Naive B cell (primary cell): ENCODE measurements around the gene LGALS9C. TPM values are rescaled to one million over a fixed set of nuclear protein-coding genes. Genes with fewer than 3 reads are reported as not detected.
"Not testable (repeated sequence)": the region's sequence is repeated elsewhere in the genome, so short reads cannot be mapped to it uniquely, and the experiment has no call there.

Experiments
- ATAC-seq, 2 donors: fragments of 150-1000 bp; cut with Tn5 transposase; 2 replicates each; pipeline ENCODE4 v1.10.0; 2021; ENCODE audit warnings: low read depth in 2 of 2, mild to moderate bottlenecking in 2 of 2, moderate library complexity in 2 of 2
- DNase-seq: peaks from one replicate; pipeline ENCODE4 v3.0.0; 2022
- H3K27ac Mint-ChIP-seq, 6 donors: one replicate each; pipeline ENCODE4 v1.8.0; 2020 to 2022; ENCODE audit warnings: mild to moderate bottlenecking in 6 of 6, mixed read lengths in 6 of 6, moderate library complexity in 5 of 6, inconsistent platforms in 2 of 6
- H3K27me3 Mint-ChIP-seq, 3 donors: one replicate each; pipeline ENCODE4 v1.8.0; 2021 to 2022; ENCODE audit warnings: mixed read lengths in 3 of 3, mild to moderate bottlenecking in 1 of 3
- H3K36me3 Mint-ChIP-seq, 2 donors: one replicate each; pipeline ENCODE4 v1.8.0; 2020 to 2022; ENCODE audit warnings: mixed read lengths in 2 of 2, inconsistent platforms in 1 of 2, mild to moderate bottlenecking in 1 of 2
- H3K4me1 Mint-ChIP-seq, 3 donors: one replicate each; pipeline ENCODE4 v1.8.0; 2020 to 2022; ENCODE audit warnings: mixed read lengths in 3 of 3, inconsistent platforms in 1 of 3, mild to moderate bottlenecking in 1 of 3, moderate library complexity in 1 of 3
- H3K4me3 Mint-ChIP-seq, 8 donors: one replicate each; pipeline ENCODE4 v1.8.0; 2020 to 2022; ENCODE audit warnings: mild to moderate bottlenecking in 8 of 8, mixed read lengths in 8 of 8, moderate library complexity in 8 of 8, inconsistent platforms in 2 of 8
- H3K9me3 Mint-ChIP-seq, 7 donors: one replicate each; pipeline ENCODE4 v1.8.0; 2020 to 2022; ENCODE audit warnings: mixed read lengths in 7 of 7, mild to moderate bottlenecking in 5 of 7, inconsistent platforms in 2 of 7, moderate library complexity in 1 of 7
- polyA plus RNA-seq, 6 donors: library from polyadenylated mRNA; unstranded; fragments of 300-500 nt; fragmentation: Illumina TruSeq; gene quantifications; one replicate each; pipeline ENCODE4 v1.2.3, GENCODE V29; 2021; ENCODE audit warnings: low read depth in 6 of 6

Gene LGALS9C
- polyA plus RNA-seq, 6 donors from 2014 or later: not detected

DNA sequence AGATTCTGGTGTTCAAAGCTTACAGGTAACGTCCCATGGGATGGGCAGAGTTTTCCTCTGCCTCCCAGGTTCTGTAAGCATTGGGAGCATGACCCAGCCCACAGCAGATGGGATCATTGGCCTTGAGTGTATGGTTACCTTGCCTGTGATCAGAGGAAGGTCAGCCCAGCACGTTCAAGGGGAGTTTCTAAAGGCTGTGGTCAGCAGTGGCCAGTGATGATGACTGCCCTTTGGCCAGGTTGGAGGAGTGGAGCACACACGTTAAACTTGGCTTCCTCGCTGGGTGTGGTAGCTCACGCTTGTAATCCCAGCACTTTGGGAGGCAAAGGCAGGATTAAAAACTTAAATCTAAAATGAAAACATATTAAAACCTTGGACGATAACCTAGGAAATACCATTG is 51.8 kb downstream of the LGALS9C start:
- not testable (repeated sequence) for H3K36me3 Mint-ChIP-seq, ATAC-seq, H3K4me1 Mint-ChIP-seq, DNase-seq, H3K4me3 Mint-ChIP-seq, H3K27me3 Mint-ChIP-seq, H3K9me3 Mint-ChIP-seq, H3K27ac Mint-ChIP-seq

DNA sequence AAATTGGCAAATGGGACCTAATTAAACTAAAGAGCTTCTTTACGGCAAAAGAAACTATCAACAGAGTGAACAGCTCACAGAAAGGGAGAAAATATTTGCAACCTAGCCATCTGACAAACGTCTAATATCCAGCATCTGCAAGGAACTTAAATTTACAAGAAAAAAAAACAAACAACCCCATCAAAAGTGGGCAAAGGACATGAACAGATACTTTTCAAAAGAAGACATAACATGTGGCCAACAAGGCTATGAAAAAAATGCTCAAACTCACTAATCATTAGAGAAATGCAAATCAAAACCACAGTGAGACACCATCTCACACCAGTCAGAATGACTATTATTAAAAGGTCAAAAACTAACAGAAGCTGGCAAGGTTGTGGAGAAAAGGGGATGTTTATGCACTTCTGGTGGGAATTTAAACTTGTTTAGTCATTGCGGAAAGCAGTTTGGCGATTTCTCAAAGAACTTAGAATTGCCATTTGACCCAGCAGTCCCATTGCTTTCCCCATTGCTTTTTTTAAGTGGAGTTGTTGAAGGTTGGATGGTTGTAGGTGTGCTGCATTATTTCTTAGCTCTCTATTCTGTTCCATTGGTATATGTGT is 52.4 kb downstream of the LGALS9C start:
- not testable (repeated sequence) for H3K4me3 Mint-ChIP-seq, H3K9me3 Mint-ChIP-seq, H3K27ac Mint-ChIP-seq, H3K36me3 Mint-ChIP-seq, H3K4me1 Mint-ChIP-seq, DNase-seq, ATAC-seq, H3K27me3 Mint-ChIP-seq

DNA sequence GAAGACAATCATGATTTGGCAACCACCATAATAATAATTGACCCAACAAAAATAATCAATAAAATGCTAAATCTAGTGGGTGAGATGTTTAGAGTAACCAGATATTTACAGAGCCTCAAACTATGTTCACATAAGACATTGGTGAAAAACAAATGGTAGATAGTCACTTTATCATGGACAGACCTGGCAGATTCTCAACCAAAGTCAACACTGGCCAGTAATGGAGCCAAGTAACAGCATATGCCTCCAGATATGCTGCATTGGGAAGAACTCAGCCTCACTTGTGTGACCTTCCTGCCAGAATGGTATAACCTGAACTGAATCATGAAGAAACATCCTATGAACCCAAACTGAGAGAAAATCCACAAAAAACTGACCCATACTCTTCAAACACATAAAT is 53.8 kb downstream of the LGALS9C start:
- not testable (repeated sequence) for H3K27ac Mint-ChIP-seq, H3K4me1 Mint-ChIP-seq, ATAC-seq, DNase-seq, H3K9me3 Mint-ChIP-seq, H3K36me3 Mint-ChIP-seq, H3K4me3 Mint-ChIP-seq, H3K27me3 Mint-ChIP-seq

DNA sequence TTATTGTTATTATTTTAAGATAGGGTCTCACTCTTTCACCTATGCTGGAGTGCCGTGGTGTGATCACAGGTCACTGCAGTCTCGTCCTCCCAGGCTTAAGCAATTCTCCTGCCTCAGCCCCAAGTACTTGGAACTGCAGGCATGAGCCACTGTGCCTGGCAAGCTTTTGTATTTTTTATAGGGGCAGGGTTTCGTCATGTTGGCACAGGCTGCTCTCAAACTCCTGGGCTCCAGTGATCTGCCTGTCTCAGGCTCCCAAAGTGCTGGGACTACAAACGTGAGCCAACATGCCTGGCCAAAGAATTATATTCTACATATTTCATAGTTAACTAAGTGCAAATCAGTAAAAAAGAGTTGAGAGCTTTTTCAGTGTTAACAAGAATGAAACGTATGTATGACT is 65.6 kb downstream of the LGALS9C start:
- not testable (repeated sequence) for H3K4me1 Mint-ChIP-seq, H3K27ac Mint-ChIP-seq, DNase-seq, H3K4me3 Mint-ChIP-seq, H3K9me3 Mint-ChIP-seq, ATAC-seq, H3K36me3 Mint-ChIP-seq
- H3K27me3 Mint-ChIP-seq: peaks cover 0 to 12% (median 0%) of the 10 kb centered on the region in 3 donors

DNA sequence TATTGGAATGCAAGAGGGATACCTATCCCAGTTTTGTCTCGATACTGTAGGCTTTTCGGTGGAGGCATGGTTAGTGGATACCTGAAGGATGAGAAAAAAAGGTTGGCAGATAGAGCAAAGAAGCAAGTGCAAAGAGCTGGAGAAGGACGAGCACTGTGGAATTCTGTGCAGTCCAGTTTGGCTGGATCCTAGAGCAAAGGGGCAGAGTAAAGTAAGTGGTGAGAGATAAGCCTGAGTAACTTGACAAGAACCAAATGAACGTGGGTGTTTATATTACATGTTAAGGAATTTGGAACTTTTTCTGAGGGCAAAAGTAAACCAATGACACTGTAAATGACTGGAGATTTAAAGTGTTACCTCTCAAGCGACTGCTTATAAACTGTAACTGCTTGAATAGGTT is 66.3 kb downstream of the LGALS9C start:
- H3K9me3 Mint-ChIP-seq, H3K36me3 Mint-ChIP-seq, ATAC-seq, H3K4me3 Mint-ChIP-seq, H3K4me1 Mint-ChIP-seq, H3K27me3 Mint-ChIP-seq, DNase-seq, H3K27ac Mint-ChIP-seq: not testable (repeated sequence)

Other genes starting within 250 kb of the LGALS9C start
- gene FLII, start 218.1 kb upstream of the LGALS9C start, polyA plus RNA-seq: 100 to 1,000 TPM in 3 of 6 donors, 10 to 100 TPM in 3; 80.0 to 169 (median 98.4) TPM
- gene MIEF2, start 216.1 kb upstream of the LGALS9C start, polyA plus RNA-seq: 10 to 100 TPM in 3 of 6 donors, 1 to 10 TPM in 3; 3.2 to 13.8 (median 9.9) TPM
- gene TOP3A, start 161.8 kb upstream of the LGALS9C start, polyA plus RNA-seq: 10 to 100 TPM in 5 of 6 donors, 1 to 10 TPM in 1; 5.2 to 20.1 (median 14.6) TPM
- 1 to 10 TPM; 2.8 to 9.2 (median 5.9) TPM for gene SMCR8, start 161.5 kb upstream of the LGALS9C start, polyA plus RNA-seq
- 10 to 100 TPM in 5 of 6 donors, 1 to 10 TPM in 1; 9.1 to 18.0 (median 15.8) TPM for gene SHMT1, start 113.2 kb upstream of the LGALS9C start, polyA plus RNA-seq
- not detected for gene EVPLL, start 99.0 kb upstream of the LGALS9C start, polyA plus RNA-seq
- not detected for gene TBC1D28, start 167.6 kb downstream of the LGALS9C start, polyA plus RNA-seq
- 1 to 10 TPM in 5 of 6 donors, under 1 TPM in 1; 0.64 to 3.6 (median 2.2) TPM for gene FOXO3B, start 205.5 kb downstream of the LGALS9C start, polyA plus RNA-seq